Measurements from ENCODE around the gene GTPBP3. TPM values are rescaled to one million over a fixed set of nuclear protein-coding genes. Genes with fewer than 3 reads are reported as not detected.

Gene GTPBP3
- total RNA-seq, 1 experiment from 2014 or later: 62.9 TPM

DNA sequence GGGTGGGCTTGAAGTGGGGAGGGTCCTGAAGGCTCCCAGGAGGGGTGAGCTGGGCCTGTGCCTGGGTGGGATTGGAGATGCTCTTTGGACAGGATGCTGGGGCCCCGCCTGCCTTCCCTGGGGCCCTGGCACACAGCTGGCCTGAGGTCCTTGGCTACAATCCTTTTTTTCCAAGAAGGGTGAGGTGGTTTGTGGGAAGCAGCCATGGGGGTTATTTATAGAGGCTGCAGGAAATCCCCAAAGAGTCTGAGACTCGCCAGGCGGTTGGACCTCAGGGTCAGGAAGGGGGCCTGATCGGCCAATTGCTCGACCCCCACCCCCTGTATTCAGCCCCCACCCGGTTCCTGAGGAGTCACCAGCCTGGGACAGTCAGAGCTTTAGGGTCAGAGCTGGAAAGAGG, 10.0 kb downstream of the GTPBP3 start:
- H3K36me3 Mint-ChIP-seq (ENCODE audit: insufficient read depth in 1 of 3, low read depth in 3 of 3): peaks cover 2 to 15% (median 6%) of the 10 kb centered on the region in 3 experiments; a peak in 5 of 7 replicates
- H3K27ac Mint-ChIP-seq: no peak overlapping the region
- H3K9me3 ChIP-seq (ENCODE audit: control insufficient read depth, low read depth, low read length): no peaks in the 10 kb centered on the region
- no peak overlapping the region for H4K8ac ChIP-seq (replicated peaks; ENCODE audit: insufficient read length, low read depth, low read length)
- peaks cover 4% of the 10 kb centered on the region; the same call in 1 of the 2 replicates for H3K27me3 Mint-ChIP-seq (ENCODE audit: low read depth)
- H2BK20ac ChIP-seq (ENCODE audit: low read depth, low read length, poor library complexity, severe bottlenecking): no peak overlapping the region
- H3K79me2 ChIP-seq (ENCODE audit: insufficient read depth, low read length): no peaks in the 10 kb centered on the region
- H3K23ac ChIP-seq (ENCODE audit: insufficient read length, low read depth, low read length): no peak overlapping the region
- H3K27me3 ChIP-seq (ENCODE audit: insufficient read depth, low read length): no peaks in the 10 kb centered on the region
- no peak overlapping the region for H2AFZ ChIP-seq (ENCODE audit: low read length)
- H2BK120ac ChIP-seq (ENCODE audit: low read depth, low read length, poor library complexity, severe bottlenecking): no peak overlapping the region
- H3T11ph ChIP-seq (ENCODE audit: low read length): no peak overlapping the region
- no peak overlapping the region for H2AK5ac ChIP-seq (ENCODE audit: insufficient read length, low read length)
- no peak overlapping the region for H3K4me2 ChIP-seq (ENCODE audit: insufficient read depth, insufficient read length, low read length)
- TF ChIP-seq, protein P1, sequence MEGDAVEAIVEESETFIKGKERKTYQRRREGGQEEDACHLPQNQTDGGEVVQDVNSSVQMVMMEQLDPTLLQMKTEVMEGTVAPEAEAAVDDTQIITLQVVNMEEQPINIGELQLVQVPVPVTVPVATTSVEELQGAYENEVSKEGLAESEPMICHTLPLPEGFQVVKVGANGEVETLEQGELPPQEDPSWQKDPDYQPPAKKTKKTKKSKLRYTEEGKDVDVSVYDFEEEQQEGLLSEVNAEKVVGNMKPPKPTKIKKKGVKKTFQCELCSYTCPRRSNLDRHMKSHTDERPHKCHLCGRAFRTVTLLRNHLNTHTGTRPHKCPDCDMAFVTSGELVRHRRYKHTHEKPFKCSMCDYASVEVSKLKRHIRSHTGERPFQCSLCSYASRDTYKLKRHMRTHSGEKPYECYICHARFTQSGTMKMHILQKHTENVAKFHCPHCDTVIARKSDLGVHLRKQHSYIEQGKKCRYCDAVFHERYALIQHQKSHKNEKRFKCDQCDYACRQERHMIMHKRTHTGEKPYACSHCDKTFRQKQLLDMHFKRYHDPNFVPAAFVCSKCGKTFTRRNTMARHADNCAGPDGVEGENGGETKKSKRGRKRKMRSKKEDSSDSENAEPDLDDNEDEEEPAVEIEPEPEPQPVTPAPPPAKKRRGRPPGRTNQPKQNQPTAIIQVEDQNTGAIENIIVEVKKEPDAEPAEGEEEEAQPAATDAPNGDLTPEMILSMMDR (conservative IDR thresholded peaks at IDR 0.05): no peak
- H3K14ac ChIP-seq (ENCODE audit: insufficient read depth, low read length): no peak overlapping the region
- no peak overlapping the region for H3K4ac ChIP-seq (ENCODE audit: low read depth, low read length)
- H3K79me1 ChIP-seq (ENCODE audit: insufficient read depth, low read depth, low read length, poor library complexity, severe bottlenecking): no peaks in the 10 kb centered on the region
- no peak overlapping the region for H4K5ac ChIP-seq (ENCODE audit: insufficient read length, low read depth, low read length)
- no peaks in the 10 kb centered on the region for H3K4me1 ChIP-seq (ENCODE audit: insufficient read depth, low read length)
- H2BK15ac ChIP-seq (ENCODE audit: low read depth, low read length): no peak overlapping the region
- no peak overlapping the region for H3K56ac ChIP-seq (ENCODE audit: insufficient read length, low read depth, low read length)
- H3K4me1 Mint-ChIP-seq: peaks cover 11 to 20% of the 10 kb centered on the region in 2 experiments
- H3K27ac ChIP-seq (ENCODE audit: insufficient read length, low read depth, low read length): no peak overlapping the region
- no peak overlapping the region for H3K9ac ChIP-seq (ENCODE audit: extremely low read depth, insufficient read length, low read length)
- no peaks in the 10 kb centered on the region for H4K20me1 ChIP-seq (ENCODE audit: control insufficient read depth, insufficient read depth, insufficient read length)
- H2BK12ac ChIP-seq (ENCODE audit: insufficient read length, low read depth, low read length): no peak overlapping the region
- H3K9me3 Mint-ChIP-seq: no peaks in the 10 kb centered on the region; a peak in 1 of 5 replicates
- H3K18ac ChIP-seq (ENCODE audit: insufficient read length, low read depth, low read length): no peak overlapping the region
- no peak overlapping the region for H4K91ac ChIP-seq (ENCODE audit: insufficient read length, low read depth, low read length)
- no peaks in the 10 kb centered on the region for H3K23me2 ChIP-seq (ENCODE audit: insufficient read length, low read depth, low read length, poor library complexity, severe bottlenecking)
- no CpG with 5 or more reads among the region's 6 CpGs for WGBS (ENCODE audit: extremely low coverage, insufficient read length, low lambda C conversion rate)
- H3K4me3 Mint-ChIP-seq: no peak overlapping the region
- H2BK5ac ChIP-seq (ENCODE audit: insufficient read length, low read length): no peak overlapping the region
- no peak for DNase-seq

Measured in H9 (cell line).